ENCODE data around the gene ZFP36L2. TPM values are rescaled to one million over a fixed set of nuclear protein-coding genes. Genes with fewer than 3 reads are reported as not detected.

Gene ZFP36L2
- total and polyA plus RNA-seq, 2 donors (not counting 1 experiment from before 2014, with no cell fraction given): 94.9 to 482 TPM

DNA sequence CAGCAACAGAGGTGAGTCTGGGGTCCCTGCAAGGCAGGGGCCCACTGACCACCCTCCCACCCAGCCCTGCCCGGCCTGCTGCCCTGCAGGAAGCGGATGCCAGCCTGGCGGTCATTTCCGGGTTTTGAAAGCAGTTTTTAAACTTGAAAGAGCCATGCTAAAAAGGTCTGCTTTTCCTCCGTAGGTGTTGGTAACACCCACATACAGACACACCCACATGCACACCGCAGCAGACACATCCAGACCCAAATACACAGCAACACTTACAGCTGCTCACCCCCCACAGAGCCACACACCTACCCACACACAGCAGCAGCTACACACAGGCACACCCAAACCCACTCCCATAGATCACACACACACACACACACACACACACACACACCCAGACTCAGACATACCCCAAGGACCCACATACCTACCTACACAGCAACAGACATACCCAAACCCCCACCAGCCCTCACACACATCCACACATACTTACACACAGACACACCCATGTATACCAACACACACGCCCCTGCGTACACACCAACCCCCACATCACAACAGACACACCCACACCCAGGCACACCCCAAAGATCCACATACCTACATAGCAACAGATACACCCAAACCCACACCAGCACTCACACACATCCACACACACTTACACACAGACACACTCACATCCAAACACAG is 7.6 kb downstream of the ZFP36L2 start:
- peak overlapping the region; percentile 87 for H3K4me3 Mint-ChIP-seq
- H3K9me3 ChIP-seq (ENCODE audit: control extremely low read depth in 1 of 3, control insufficient read depth in 2 of 3, insufficient read depth in 1 of 3, low read length in 2 of 3): peaks cover 0 to 5% (median 0%) of the 10 kb centered on the region in 3 donors
- H3K9me3 Mint-ChIP-seq (ENCODE audit: insufficient read depth): no peaks in the 10 kb centered on the region
- intact Hi-C loops (cut with micrococcal nuclease): loop anchor here (1.0 kb wide), 3 partner anchors 8 to 45 kb away; no protein-coding TSS in a partner anchor
- H3K4me2 ChIP-seq (replicated peaks; ENCODE audit: low read depth, low read length, poor library complexity, severe bottlenecking): peak overlapping the region; percentile 85
- TF ChIP-seq EZH2 (IDR thresholded peaks at IDR 0.05; ENCODE audit: borderline replicate concordance, insufficient read depth, low read depth, low read length, poor library complexity, severe bottlenecking): no peak
- TF ChIP-seq, protein P1, sequence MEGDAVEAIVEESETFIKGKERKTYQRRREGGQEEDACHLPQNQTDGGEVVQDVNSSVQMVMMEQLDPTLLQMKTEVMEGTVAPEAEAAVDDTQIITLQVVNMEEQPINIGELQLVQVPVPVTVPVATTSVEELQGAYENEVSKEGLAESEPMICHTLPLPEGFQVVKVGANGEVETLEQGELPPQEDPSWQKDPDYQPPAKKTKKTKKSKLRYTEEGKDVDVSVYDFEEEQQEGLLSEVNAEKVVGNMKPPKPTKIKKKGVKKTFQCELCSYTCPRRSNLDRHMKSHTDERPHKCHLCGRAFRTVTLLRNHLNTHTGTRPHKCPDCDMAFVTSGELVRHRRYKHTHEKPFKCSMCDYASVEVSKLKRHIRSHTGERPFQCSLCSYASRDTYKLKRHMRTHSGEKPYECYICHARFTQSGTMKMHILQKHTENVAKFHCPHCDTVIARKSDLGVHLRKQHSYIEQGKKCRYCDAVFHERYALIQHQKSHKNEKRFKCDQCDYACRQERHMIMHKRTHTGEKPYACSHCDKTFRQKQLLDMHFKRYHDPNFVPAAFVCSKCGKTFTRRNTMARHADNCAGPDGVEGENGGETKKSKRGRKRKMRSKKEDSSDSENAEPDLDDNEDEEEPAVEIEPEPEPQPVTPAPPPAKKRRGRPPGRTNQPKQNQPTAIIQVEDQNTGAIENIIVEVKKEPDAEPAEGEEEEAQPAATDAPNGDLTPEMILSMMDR (IDR thresholded peaks at IDR 0.05): no peak
- ChIA-PET POLR2A (interaction anchor here (0.5 to 13.4 kb wide), 17 partner anchors 8 to 271 kb away, joined by 3 to 561 read pairs (median 4); partner anchors contain the start of gene ZFP36L2), CTCF (interaction anchor here (0.9 to 21.8 kb wide), 11 partner anchors 9 to 246 kb away, joined by 3 to 650 read pairs (median 5); partner anchors contain the start of gene ZFP36L2)
- H3K4me3 ChIP-seq (ENCODE audit: control extremely low read depth in 1 of 5, extremely low read depth in 1 of 5, insufficient read depth in 1 of 5, low read depth in 2 of 5, low read length in 4 of 5): peak overlapping the region; percentile 9 to 92 (median 82)
- peak overlapping the region; percentile 48 for H2AFZ ChIP-seq (ENCODE audit: insufficient read depth, low read depth, low read length, poor library complexity, severe bottlenecking)
- H3K4me1 ChIP-seq (ENCODE audit: control insufficient read depth in 2 of 2, insufficient read depth in 2 of 2, low read length in 2 of 2): peaks cover 52 to 62% of the 10 kb centered on the region in 2 donors
- DNase-seq (peak; percentile 86), ATAC-seq (ENCODE audit: low read depth) (peak; percentile 57)
- WGBS (ENCODE audit: insufficient coverage): under 1% methylated on average over 8 of the region's 8 CpGs
- no peaks in the 10 kb centered on the region for H3K27me3 Mint-ChIP-seq
- H3K27me3 ChIP-seq (replicated peaks in 1 of 4; ENCODE audit: control extremely low read depth in 1 of 4, control insufficient read depth in 3 of 4, insufficient read depth in 4 of 4, low read length in 3 of 4): no peaks in the 10 kb centered on the region
- H3K36me3 ChIP-seq (replicated peaks in 1 of 2; ENCODE audit: control extremely low read depth in 1 of 2, control insufficient read depth in 1 of 2, extremely low read depth in 1 of 2, insufficient read depth in 2 of 2, low read length in 1 of 2): peaks cover 0 to 22% of the 10 kb centered on the region in 2 experiments
- peaks cover 43% of the 10 kb centered on the region for H3K79me2 ChIP-seq (ENCODE audit: control insufficient read depth, insufficient read depth, low read length)
- peak overlapping the region; percentile 94 for H3K27ac Mint-ChIP-seq
- H4K20me1 ChIP-seq (ENCODE audit: control insufficient read depth, insufficient read depth, low read length, poor library complexity, severe bottlenecking): peaks cover 13% of the 10 kb centered on the region
- peak overlapping the region; percentile 86 for H3K9ac ChIP-seq (ENCODE audit: low read length)
- H3K27ac ChIP-seq (ENCODE audit: low read length in 2 of 2): peak overlapping the region; percentile 87 to 90
- peaks cover 59% of the 10 kb centered on the region for H3K4me1 Mint-ChIP-seq
